ENCODE measurements around the gene HOXA4.

DNA sequence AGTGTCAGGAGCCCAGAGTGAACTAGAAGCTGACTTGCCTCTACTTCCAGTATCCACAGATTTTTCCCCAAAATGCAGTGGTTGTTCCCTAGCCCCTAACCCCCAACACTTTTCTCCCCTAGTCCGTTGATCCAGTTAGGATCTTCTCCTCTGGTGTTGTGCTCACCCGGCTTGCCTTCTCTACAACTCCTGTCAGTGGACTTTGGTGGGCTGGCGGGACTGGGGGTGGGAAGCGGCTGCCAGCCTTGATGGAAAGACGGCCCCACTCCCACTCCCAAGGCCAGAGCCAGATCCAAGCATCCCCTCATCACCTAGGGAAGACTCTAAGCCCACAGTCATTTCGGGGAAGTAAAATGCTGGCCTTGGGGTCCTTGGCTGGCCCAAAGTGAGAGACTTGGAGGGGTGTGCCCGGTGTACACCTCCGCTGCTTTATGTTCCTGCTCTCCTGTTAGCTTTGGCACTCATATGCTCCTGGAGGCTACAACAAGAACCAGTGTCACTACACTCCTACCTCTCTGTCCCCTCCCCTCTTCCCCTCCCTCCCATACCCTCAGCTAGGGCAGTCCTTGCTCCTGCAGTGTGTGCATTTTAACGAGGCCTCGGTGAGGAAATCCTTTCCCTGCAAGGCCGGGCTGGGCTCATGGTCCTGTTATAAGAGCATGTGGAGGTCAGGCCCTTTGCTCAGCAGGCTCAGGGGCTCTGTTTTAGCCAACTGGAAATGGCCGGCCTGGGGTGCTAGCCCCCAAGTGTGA, 44.5 kb upstream of the HOXA4 start:
- TF ChIP-seq, protein P1, sequence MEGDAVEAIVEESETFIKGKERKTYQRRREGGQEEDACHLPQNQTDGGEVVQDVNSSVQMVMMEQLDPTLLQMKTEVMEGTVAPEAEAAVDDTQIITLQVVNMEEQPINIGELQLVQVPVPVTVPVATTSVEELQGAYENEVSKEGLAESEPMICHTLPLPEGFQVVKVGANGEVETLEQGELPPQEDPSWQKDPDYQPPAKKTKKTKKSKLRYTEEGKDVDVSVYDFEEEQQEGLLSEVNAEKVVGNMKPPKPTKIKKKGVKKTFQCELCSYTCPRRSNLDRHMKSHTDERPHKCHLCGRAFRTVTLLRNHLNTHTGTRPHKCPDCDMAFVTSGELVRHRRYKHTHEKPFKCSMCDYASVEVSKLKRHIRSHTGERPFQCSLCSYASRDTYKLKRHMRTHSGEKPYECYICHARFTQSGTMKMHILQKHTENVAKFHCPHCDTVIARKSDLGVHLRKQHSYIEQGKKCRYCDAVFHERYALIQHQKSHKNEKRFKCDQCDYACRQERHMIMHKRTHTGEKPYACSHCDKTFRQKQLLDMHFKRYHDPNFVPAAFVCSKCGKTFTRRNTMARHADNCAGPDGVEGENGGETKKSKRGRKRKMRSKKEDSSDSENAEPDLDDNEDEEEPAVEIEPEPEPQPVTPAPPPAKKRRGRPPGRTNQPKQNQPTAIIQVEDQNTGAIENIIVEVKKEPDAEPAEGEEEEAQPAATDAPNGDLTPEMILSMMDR (IDR thresholded peaks at IDR 0.05; ENCODE audit: low read length) = no peak
- no peak for TF ChIP-seq EZH2 (optimal IDR thresholded peaks at IDR 0.05; ENCODE audit: low read depth, low read length)
